Mesenchymal stem cell (in vitro differentiated cells and primary cell): ENCODE data around the gene ARPP21.
A peak's percentile ranks its signal among the peaks of the same experiment; 100 is the strongest.

Experiments
- DNase-seq: peaks from one replicate; pipeline ENCODE4 v3.0.0-alpha.2; 2013
- H2AFZ ChIP-seq: one replicate; pipeline ENCODE4 v1.6.1; 2013; ENCODE audit warnings: low read depth, mild to moderate bottlenecking, control low read depth, inconsistent platforms, low read length, moderate library complexity
- H2AK5ac ChIP-seq: 2 replicates; pipeline ENCODE4 v1.6.1; 2013; ENCODE audit warnings: low read length, moderate library complexity, mild to moderate bottlenecking, inconsistent platforms; ENCODE audit not compliant: severe bottlenecking
- H2BK120ac ChIP-seq: one replicate; pipeline ENCODE4 v1.6.1; 2013; ENCODE audit warnings: low read depth, mild to moderate bottlenecking, inconsistent platforms, low read length, moderate library complexity
- H2BK12ac ChIP-seq, 2 experiments: one replicate each; pipeline ENCODE4 v1.6.1; 2013; ENCODE audit warnings: inconsistent platforms in 2 of 2, low read length in 2 of 2, mild to moderate bottlenecking in 2 of 2, moderate library complexity in 2 of 2, control low read depth in 1 of 2
- H2BK15ac ChIP-seq: one replicate; pipeline ENCODE4 v1.6.1; 2013; ENCODE audit warnings: mild to moderate bottlenecking, low read depth, inconsistent platforms; ENCODE audit not compliant: poor library complexity, severe bottlenecking
- H2BK5ac ChIP-seq: 2 replicates; pipeline ENCODE4 v1.6.1; 2013; ENCODE audit warnings: low read depth, mild to moderate bottlenecking, low read length, control low read depth, inconsistent platforms; ENCODE audit not compliant: poor library complexity, severe bottlenecking
- H3K14ac ChIP-seq, 2 experiments: one replicate each; pipeline ENCODE4 v1.6.1; 2013; ENCODE audit warnings: inconsistent platforms in 2 of 2, low read length in 2 of 2, control low read depth in 1 of 2, mild to moderate bottlenecking in 1 of 2, moderate library complexity in 1 of 2
- H3K18ac ChIP-seq, 2 experiments: one replicate each; pipeline ENCODE4 v1.6.1; 2013; ENCODE audit warnings: inconsistent platforms in 2 of 2, low read length in 2 of 2, control low read depth in 1 of 2, low read depth in 1 of 2, mild to moderate bottlenecking in 1 of 2
- H3K23ac ChIP-seq, 2 experiments: one replicate each; pipeline ENCODE4 v1.6.1; 2013; ENCODE audit warnings: inconsistent platforms in 2 of 2, low read length in 2 of 2, mild to moderate bottlenecking in 2 of 2, moderate library complexity in 2 of 2, control low read depth in 1 of 2
- H3K27ac ChIP-seq: 2 replicates; pipeline ENCODE4 v1.5.1; 2013; ENCODE audit warnings: mild to moderate bottlenecking, moderate library complexity, low read length, control low read depth, inconsistent platforms; ENCODE audit not compliant: poor library complexity, severe bottlenecking
- H3K27me3 ChIP-seq, 2 experiments: 2 replicates each; pipeline versions ENCODE4 v1.6.1 to v1.7.0; 2013; ENCODE audit warnings: low read length in 2 of 2, mild to moderate bottlenecking in 2 of 2, moderate library complexity in 2 of 2, control low read depth in 1 of 2, inconsistent platforms in 1 of 2; ENCODE audit not compliant: control insufficient read depth in 1 of 2, insufficient read depth in 1 of 2
- H3K36me3 ChIP-seq, 2 experiments: 2 replicates each; pipeline versions ENCODE4 v1.6.1 to v1.7.0; 2013; ENCODE audit warnings: low read length in 2 of 2, control low read depth in 1 of 2, inconsistent platforms in 1 of 2, low read depth in 1 of 2, mild to moderate bottlenecking in 1 of 2; ENCODE audit not compliant: insufficient read depth in 2 of 2, control insufficient read depth in 1 of 2
- H3K4ac ChIP-seq, 2 experiments: one replicate each; pipeline ENCODE4 v1.6.1; 2013; ENCODE audit warnings: inconsistent platforms in 2 of 2, low read length in 2 of 2, mild to moderate bottlenecking in 2 of 2, moderate library complexity in 2 of 2, control low read depth in 1 of 2, low read depth in 1 of 2
- H3K4me1 ChIP-seq: 2 replicates; pipeline ENCODE4 v1.6.1; 2013; ENCODE audit warnings: low read depth, low read length, control low read depth; ENCODE audit not compliant: control insufficient read depth, insufficient read depth
- H3K4me2 ChIP-seq: 2 replicates; pipeline ENCODE4 v1.6.1; 2013; ENCODE audit warnings: low read length, mild to moderate bottlenecking, inconsistent platforms; ENCODE audit not compliant: poor library complexity, severe bottlenecking
- H3K4me3 ChIP-seq, 2 experiments: 2 replicates each; pipeline versions ENCODE4 v1.5.1 to v1.7.0; 2013; ENCODE audit warnings: low read length in 2 of 2, mild to moderate bottlenecking in 2 of 2, control low read depth in 1 of 2, low read depth in 1 of 2; ENCODE audit not compliant: insufficient read depth in 1 of 2
- H3K79me1 ChIP-seq: replicated peaks from 2 replicates; pipeline ENCODE4 v1.6.1; 2013; ENCODE audit warnings: mild to moderate bottlenecking, control low read depth, low read length, inconsistent platforms; ENCODE audit not compliant: poor library complexity, severe bottlenecking
- H3K9ac ChIP-seq: 2 replicates; pipeline ENCODE4 v1.7.0; 2013; ENCODE audit warnings: mild to moderate bottlenecking, low read length, moderate library complexity
- H3K9me3 ChIP-seq: 2 replicates; pipeline ENCODE4 v1.7.0; 2013; ENCODE audit warnings: mild to moderate bottlenecking, low read length; ENCODE audit not compliant: control insufficient read depth
- H4K8ac ChIP-seq: one replicate; pipeline ENCODE4 v1.6.1; 2013; ENCODE audit warnings: inconsistent platforms, mild to moderate bottlenecking, low read length, moderate library complexity
- H4K91ac ChIP-seq: one replicate; pipeline ENCODE4 v1.6.1; 2013; ENCODE audit warnings: mild to moderate bottlenecking, low read length, inconsistent platforms
- WGBS: methylation state at CpG from one replicate; pipeline ENCODE4 v1.1.7; 2013; ENCODE audit warnings: mixed read lengths; 5-methylcytosine and 5-hydroxymethylcytosine counted together

ARPP21 gene

GRCh38 chr3:35659768-35660167 is 20.4 kb downstream of the ARPP21 start:
- Histone ChIP-seq H3K27me3 (no peaks in the 10 kb centered on the region), H3K14ac (no peak overlapping the region), H3K4me1 (peaks cover 6% of the 10 kb centered on the region), H3K4me2 (no peak overlapping the region), H4K91ac (no peak overlapping the region), H2AK5ac (no peak overlapping the region), H2BK5ac (no peak overlapping the region), H3K9me3 (no peaks in the 10 kb centered on the region), H2BK120ac (no peak overlapping the region), H3K79me1 (no peaks in the 10 kb centered on the region), H3K4me3 (no peak overlapping the region), H3K9ac (no peak overlapping the region), H4K8ac (no peak overlapping the region), H3K18ac (no peak overlapping the region), H3K27ac (no peak overlapping the region), H2BK12ac (no peak overlapping the region), H3K4ac (no peak overlapping the region), H3K23ac (no peak overlapping the region), H2AFZ (no peak overlapping the region), H3K36me3 (no peaks in the 10 kb centered on the region), H2BK15ac (no peak overlapping the region)
- DNase-seq, result no peak

- H3K79me1 ChIP-seq, result no peaks in the 10 kb centered on the region
- H3K14ac ChIP-seq, result no peak overlapping the region
- H3K4me3 ChIP-seq, result no peak overlapping the region
- peak overlapping the region; percentile 31 for H3K27ac ChIP-seq
- H2AK5ac ChIP-seq, result peak overlapping the region; percentile 40
- H4K91ac ChIP-seq, result no peak overlapping the region
- H4K8ac ChIP-seq, result no peak overlapping the region
- H3K27me3 ChIP-seq, result no peaks in the 10 kb centered on the region
- 87% methylated on average over 10 of the region's 10 CpGs for WGBS
- H3K9ac ChIP-seq, result no peak overlapping the region
- H3K36me3 ChIP-seq, result no peaks in the 10 kb centered on the region
- no peak overlapping the region for H3K23ac ChIP-seq
- H3K18ac ChIP-seq, result no peak overlapping the region
- H2BK12ac ChIP-seq, result no peak overlapping the region
- H2BK15ac ChIP-seq, result no peak overlapping the region
- no peak overlapping the region for H2BK120ac ChIP-seq
- no peaks in the 10 kb centered on the region for H3K9me3 ChIP-seq
- no peak for DNase-seq
- H3K4ac ChIP-seq, result no peak overlapping the region
- no peak overlapping the region for H2BK5ac ChIP-seq
- no peak overlapping the region for H2AFZ ChIP-seq
- H3K4me1 ChIP-seq, result peaks cover 6% of the 10 kb centered on the region
- no peak overlapping the region for H3K4me2 ChIP-seq
Observed at GRCh38 chr3:35663471-35663870, 24.1 kb downstream of the ARPP21 start.

- Histone ChIP-seq H2AK5ac (no peak overlapping the region), H3K4ac (no peak overlapping the region)
- WGBS, result 74% methylated on average over 14 of the region's 14 CpGs
Observed at GRCh38 chr3:35664460-35664919, 25.2 kb downstream of the ARPP21 start.

GRCh38 chr3:35665390-35666055 is 26.2 kb downstream of the ARPP21 start:
- Histone ChIP-seq H4K8ac (no peak overlapping the region), H3K18ac (no peak overlapping the region), H3K4me1 (peaks cover 5% of the 10 kb centered on the region), H3K14ac (no peak overlapping the region), H3K9ac (no peak overlapping the region), H3K23ac (no peak overlapping the region), H3K27ac (peak overlapping the region; percentile 44), H2BK5ac (no peak overlapping the region), H3K27me3 (no peaks in the 10 kb centered on the region), H3K9me3 (no peaks in the 10 kb centered on the region), H2BK15ac (no peak overlapping the region), H3K4me2 (no peak overlapping the region), H3K4me3 (no peak overlapping the region), H3K4ac (no peak overlapping the region), H2AFZ (no peak overlapping the region), H4K91ac (no peak overlapping the region), H3K36me3 (no peaks in the 10 kb centered on the region), H2BK120ac (no peak overlapping the region), H2AK5ac (no peak overlapping the region), H3K79me1 (no peaks in the 10 kb centered on the region), H2BK12ac (no peak overlapping the region)
- no peak for DNase-seq
- 83% methylated on average over 3 of the region's 3 CpGs for WGBS

More at GRCh38 chr3:35664460-35664919, 25.2 kb downstream of the ARPP21 start:
- Histone ChIP-seq H3K23ac (no peak overlapping the region), H4K8ac (no peak overlapping the region), H3K4me1 (peaks cover 6% of the 10 kb centered on the region), H4K91ac (no peak overlapping the region), H2AFZ (no peak overlapping the region), H2BK12ac (no peak overlapping the region), H3K4me2 (peak overlapping the region; percentile 44), H3K27me3 (no peaks in the 10 kb centered on the region), H2BK120ac (no peak overlapping the region), H3K36me3 (no peaks in the 10 kb centered on the region), H3K9ac (no peak overlapping the region), H3K14ac (no peak overlapping the region), H3K9me3 (no peaks in the 10 kb centered on the region), H2BK5ac (no peak overlapping the region), H3K18ac (no peak overlapping the region), H2BK15ac (no peak overlapping the region), H3K27ac (peak overlapping the region; percentile 91), H3K79me1 (no peaks in the 10 kb centered on the region), H3K4me3 (no peak overlapping the region)
- no peak for DNase-seq
